ENCODE data around the gene FAM171A2. TPM values are rescaled to one million over a fixed set of nuclear protein-coding genes. Genes with fewer than 3 reads are reported as not detected.

Gene FAM171A2
- total and polyA plus RNA-seq, 2 donors from 2014 or later, result 0.94 to 1.6 TPM

DNA sequence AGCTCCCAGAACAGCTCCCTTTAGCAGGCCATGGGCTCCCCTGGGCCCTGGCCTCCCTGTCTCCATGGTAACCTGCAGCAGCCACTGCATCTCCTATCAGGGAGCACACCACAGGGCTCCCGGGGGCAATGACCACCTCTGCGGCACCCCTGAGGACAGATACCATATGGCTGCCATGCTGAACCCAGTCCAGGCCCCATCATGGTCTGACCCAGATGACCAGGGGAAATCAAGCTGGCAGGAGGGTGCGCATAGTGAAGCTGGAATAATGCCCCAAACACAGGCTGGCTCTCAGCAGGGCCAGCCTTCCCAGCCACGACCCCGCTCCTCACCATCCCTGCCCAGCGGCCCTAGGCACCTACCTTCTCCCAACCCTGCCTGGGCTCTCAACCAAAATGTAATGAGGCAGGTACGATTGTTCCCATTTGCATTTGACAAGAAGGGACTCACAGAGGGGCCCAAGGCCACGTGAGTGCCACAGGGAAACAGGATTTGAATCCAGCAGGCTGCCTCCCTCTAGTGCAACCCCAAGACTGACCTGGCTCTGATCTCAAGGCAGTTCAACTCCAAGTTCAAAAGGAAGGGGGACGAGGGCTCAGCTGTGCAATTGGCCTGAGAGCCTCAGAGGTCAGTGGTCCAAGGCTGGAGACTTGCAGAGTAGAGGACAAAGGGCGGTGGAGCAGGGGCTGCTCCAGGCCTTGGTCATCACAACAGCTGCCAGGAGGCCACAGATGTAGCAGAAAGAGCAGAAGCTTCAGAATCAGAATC is 52.9 kb downstream of the FAM171A2 start:
- intact Hi-C loops (cut with DNase I), result no loop called here
- FAIRE-seq, result no peak
- no peak for DNase-seq
- Histone ChIP-seq H3K4me3 (ENCODE audit: low read length in 3 of 3) (no peak overlapping the region), H3K4me1 (ENCODE audit: control insufficient read depth in 2 of 3, insufficient read depth in 2 of 3, low read depth in 1 of 3, low read length in 3 of 3) (peaks cover 0 to 13% (median 5%) of the 10 kb centered on the region in 3 donors), H3K27me3 (ENCODE audit: control insufficient read depth, insufficient read depth, low read length) (peaks cover 8% of the 10 kb centered on the region), H3K9ac (ENCODE audit: low read length in 3 of 3) (no peak overlapping the region), H3K27ac (ENCODE audit: low read depth in 2 of 2, low read length in 2 of 2) (no peak overlapping the region), H3K9me3 (ENCODE audit: control insufficient read depth in 2 of 3, insufficient read depth in 1 of 3, low read length in 3 of 3) (no peaks in the 10 kb centered on the region), H3K36me3 (ENCODE audit: control insufficient read depth in 2 of 3, insufficient read depth in 3 of 3, low read length in 3 of 3) (no peaks in the 10 kb centered on the region)
- TF ChIP-seq, protein P1, sequence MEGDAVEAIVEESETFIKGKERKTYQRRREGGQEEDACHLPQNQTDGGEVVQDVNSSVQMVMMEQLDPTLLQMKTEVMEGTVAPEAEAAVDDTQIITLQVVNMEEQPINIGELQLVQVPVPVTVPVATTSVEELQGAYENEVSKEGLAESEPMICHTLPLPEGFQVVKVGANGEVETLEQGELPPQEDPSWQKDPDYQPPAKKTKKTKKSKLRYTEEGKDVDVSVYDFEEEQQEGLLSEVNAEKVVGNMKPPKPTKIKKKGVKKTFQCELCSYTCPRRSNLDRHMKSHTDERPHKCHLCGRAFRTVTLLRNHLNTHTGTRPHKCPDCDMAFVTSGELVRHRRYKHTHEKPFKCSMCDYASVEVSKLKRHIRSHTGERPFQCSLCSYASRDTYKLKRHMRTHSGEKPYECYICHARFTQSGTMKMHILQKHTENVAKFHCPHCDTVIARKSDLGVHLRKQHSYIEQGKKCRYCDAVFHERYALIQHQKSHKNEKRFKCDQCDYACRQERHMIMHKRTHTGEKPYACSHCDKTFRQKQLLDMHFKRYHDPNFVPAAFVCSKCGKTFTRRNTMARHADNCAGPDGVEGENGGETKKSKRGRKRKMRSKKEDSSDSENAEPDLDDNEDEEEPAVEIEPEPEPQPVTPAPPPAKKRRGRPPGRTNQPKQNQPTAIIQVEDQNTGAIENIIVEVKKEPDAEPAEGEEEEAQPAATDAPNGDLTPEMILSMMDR (IDR thresholded peaks at IDR 0.05; ENCODE audit: borderline replicate concordance, extremely low read depth, insufficient read depth), result no peak

- peaks cover 6% of the 10 kb centered on the region for H3K27me3 ChIP-seq (ENCODE audit: control insufficient read depth, insufficient read depth, low read length)
- H3K4me1 ChIP-seq (ENCODE audit: control insufficient read depth in 2 of 3, insufficient read depth in 2 of 3, low read depth in 1 of 3, low read length in 3 of 3), result peaks cover 0 to 13% (median 5%) of the 10 kb centered on the region in 3 donors
- no peak overlapping the region for H3K9ac ChIP-seq (ENCODE audit: low read length in 3 of 3)
- H3K36me3 ChIP-seq (ENCODE audit: control insufficient read depth in 2 of 3, insufficient read depth in 3 of 3, low read length in 3 of 3), result no peaks in the 10 kb centered on the region
- H3K4me3 ChIP-seq (ENCODE audit: low read length in 3 of 3), result no peak overlapping the region
- DNase-seq (no peak), FAIRE-seq (no peak)
- H3K27ac ChIP-seq (ENCODE audit: low read depth in 2 of 2, low read length in 2 of 2), result no peak overlapping the region
- TF ChIP-seq, protein P1 (IDR thresholded peaks at IDR 0.05; ENCODE audit: borderline replicate concordance, extremely low read depth, insufficient read depth), result no peak
- intact Hi-C loops (cut with DNase I), result no loop called here
- no peaks in the 10 kb centered on the region for H3K9me3 ChIP-seq (ENCODE audit: control insufficient read depth in 2 of 3, insufficient read depth in 1 of 3, low read length in 3 of 3)
Observed at GRCh38 chr17:44310188-44310587, 53.5 kb downstream of the FAM171A2 start.

- DNase-seq (no peak), FAIRE-seq (no peak)
- Histone ChIP-seq H3K9ac (ENCODE audit: low read length in 3 of 3) (no peak overlapping the region), H3K27me3 (ENCODE audit: control insufficient read depth, insufficient read depth, low read length) (peaks cover 4% of the 10 kb centered on the region), H3K36me3 (ENCODE audit: control insufficient read depth in 2 of 3, insufficient read depth in 3 of 3, low read length in 3 of 3) (no peaks in the 10 kb centered on the region), H3K4me3 (ENCODE audit: low read length in 3 of 3) (no peak overlapping the region), H3K27ac (ENCODE audit: low read depth in 2 of 2, low read length in 2 of 2) (no peak overlapping the region), H3K4me1 (ENCODE audit: control insufficient read depth in 2 of 3, insufficient read depth in 2 of 3, low read depth in 1 of 3, low read length in 3 of 3) (peaks cover 0 to 9% (median 5%) of the 10 kb centered on the region in 3 donors), H3K9me3 (ENCODE audit: control insufficient read depth in 2 of 3, insufficient read depth in 1 of 3, low read length in 3 of 3) (no peaks in the 10 kb centered on the region)
- intact Hi-C loops (cut with DNase I), result no loop called here
- TF ChIP-seq, protein P1 (IDR thresholded peaks at IDR 0.05; ENCODE audit: borderline replicate concordance, extremely low read depth, insufficient read depth), result no peak
Observed at GRCh38 chr17:44309472-44309871, 54.2 kb downstream of the FAM171A2 start.
